Mesothelial cell of epicardium (in vitro differentiated cells): ENCODE data around the gene AURKAIP1. TPM values are rescaled to one million over a fixed set of nuclear protein-coding genes. Genes with fewer than 3 reads are reported as not detected.
"Not testable (repeated sequence)": the region's sequence is repeated elsewhere in the genome, so short reads cannot be mapped to it uniquely, and the experiment has no call there.

ENCODE experiments used
- DNase-seq, 2 experiments: peaks; one replicate each; pipeline ENCODE4 v3.0.0; 2021; ENCODE audit warnings: low spot score in 2 of 2; ENCODE audit not compliant: unreplicated experiment in 2 of 2
- H3K27ac Mint-ChIP-seq: 2 replicates; pipeline ENCODE4 v1.8.0; 2021; ENCODE audit warnings: mixed read lengths
- H3K27me3 Mint-ChIP-seq: 2 replicates; pipeline ENCODE4 v1.8.0; 2021; ENCODE audit warnings: low read depth, mixed read lengths
- H3K36me3 Mint-ChIP-seq: 2 replicates; pipeline ENCODE4 v1.8.0; 2021; ENCODE audit warnings: mixed read lengths
- H3K4me1 Mint-ChIP-seq: 2 replicates; pipeline ENCODE4 v1.8.0; 2021; ENCODE audit warnings: mixed read lengths
- H3K4me3 Mint-ChIP-seq: 2 replicates; pipeline ENCODE4 v1.8.0; 2021; ENCODE audit warnings: mild to moderate bottlenecking, moderate library complexity, mixed read lengths
- H3K9me3 Mint-ChIP-seq: 2 replicates; pipeline ENCODE4 v1.8.0; 2021; ENCODE audit warnings: mixed read lengths
- CTCF ChIP-seq: fragments of 200-600 bp; sonication (generic); IDR thresholded peaks from one replicate; pipeline ENCODE4 v1.5.0; 2021; ENCODE audit warnings: antibody characterized with exemption; ENCODE audit not compliant: unreplicated experiment
- total RNA-seq: library from RNA; stranded (reverse); gene quantifications from 3 replicates; pipeline ENCODE4 v1.2.1, GENCODE V29; 2021

The AURKAIP1 gene
- total RNA-seq, 1 donor from 2014 or later, result 75.5 TPM

- H3K4me1 Mint-ChIP-seq, result no peaks in the 10 kb centered on the region
- H3K27me3 Mint-ChIP-seq, result no peaks in the 10 kb centered on the region
- DNase-seq, result no peak
- no peaks in the 10 kb centered on the region for H3K9me3 Mint-ChIP-seq
- no peak for TF ChIP-seq CTCF
- no peak overlapping the region for H3K4me3 Mint-ChIP-seq
- H3K27ac Mint-ChIP-seq, result no peak overlapping the region
- H3K36me3 Mint-ChIP-seq, result peaks cover 59% of the 10 kb centered on the region
These were observed 13.1 kb upstream of the AURKAIP1 start for GRCh38 chr1:1388078-1388472.

- H3K4me1 Mint-ChIP-seq, result no peaks in the 10 kb centered on the region
- H3K27ac Mint-ChIP-seq, result no peak overlapping the region
- no peaks in the 10 kb centered on the region for H3K9me3 Mint-ChIP-seq
- no peaks in the 10 kb centered on the region for H3K27me3 Mint-ChIP-seq
- no peak for DNase-seq
- TF ChIP-seq CTCF, result no peak
- peaks cover 52% of the 10 kb centered on the region for H3K36me3 Mint-ChIP-seq
- no peak overlapping the region for H3K4me3 Mint-ChIP-seq
These were observed 12.4 kb upstream of the AURKAIP1 start for GRCh38 chr1:1387098-1388077.

GRCh38 chr1:1385931-1386330 is 10.9 kb upstream of the AURKAIP1 start:
- DNase-seq, result no peak
- H3K27me3 Mint-ChIP-seq, result no peaks in the 10 kb centered on the region
- H3K4me1 Mint-ChIP-seq, result no peaks in the 10 kb centered on the region
- H3K9me3 Mint-ChIP-seq, result no peaks in the 10 kb centered on the region
- H3K27ac Mint-ChIP-seq, result no peak overlapping the region
- peaks cover 40% of the 10 kb centered on the region for H3K36me3 Mint-ChIP-seq
- H3K4me3 Mint-ChIP-seq, result no peak overlapping the region
- no peak for TF ChIP-seq CTCF

- not testable (repeated sequence) for H3K4me3 Mint-ChIP-seq, H3K4me1 Mint-ChIP-seq, H3K27ac Mint-ChIP-seq, H3K27me3 Mint-ChIP-seq, DNase-seq, H3K9me3 Mint-ChIP-seq
- H3K36me3 Mint-ChIP-seq, result peaks cover 34% of the 10 kb centered on the region
These were observed 10.3 kb upstream of the AURKAIP1 start for GRCh38 chr1:1385339-1385738.

GRCh38 chr1:1381294-1381693 is 6.3 kb upstream of the AURKAIP1 start:
- peaks cover 11% of the 10 kb centered on the region for H3K36me3 Mint-ChIP-seq
- H3K4me1 Mint-ChIP-seq, result no peaks in the 10 kb centered on the region

More at GRCh38 chr1:1381294-1381693, 6.3 kb upstream of the AURKAIP1 start:
- Mint-ChIP-seq H3K9me3 (no peaks in the 10 kb centered on the region), H3K27me3 (no peaks in the 10 kb centered on the region), H3K4me3 (no peak overlapping the region), H3K27ac (no peak overlapping the region)
- TF ChIP-seq CTCF, result no peak
- DNase-seq, result no peak
